HepG2 (cell line): ENCODE results near the gene FURIN. TPM values are rescaled to one million over a fixed set of nuclear protein-coding genes. Genes with fewer than 3 reads are reported as not detected.

Source experiments
- ATF2 ChIP-seq: sonication (generic); formaldehyde crosslinking; IDR thresholded peaks from 2 replicates; pipeline ENCODE4 v1.4.0; 2020; ENCODE audit warnings: missing genetic modification reagents
- CERS6 ChIP-seq: sonication (generic); formaldehyde crosslinking; IDR thresholded peaks from 2 replicates; pipeline ENCODE4 v1.5.0; 2020; ENCODE audit warnings: missing genetic modification reagents
- DR1 ChIP-seq: sonication (generic); formaldehyde crosslinking; IDR thresholded peaks from 2 replicates; pipeline ENCODE4 v1.8.0; 2021; ENCODE audit warnings: mild to moderate bottlenecking, missing genetic modification reagents, inconsistent platforms
- THYN1 ChIP-seq: sonication (generic); formaldehyde crosslinking; IDR thresholded peaks from 2 replicates; pipeline ENCODE4 v1.8.1; 2023; ENCODE audit warnings: low read depth, mild to moderate bottlenecking, moderate library complexity, missing genetic modification reagents, borderline replicate concordance
- ZBTB39 ChIP-seq: sonication (generic); formaldehyde crosslinking; IDR thresholded peaks from 2 replicates; pipeline ENCODE4 v1.5.0; 2020; ENCODE audit warnings: missing genetic modification reagents
- ZNF160 ChIP-seq: sonication (generic); formaldehyde crosslinking; IDR thresholded peaks from 2 replicates; pipeline ENCODE4 v1.8.0; 2022; ENCODE audit warnings: mild to moderate bottlenecking, inconsistent platforms, missing genetic modification reagents
- ZNF207 ChIP-seq: fragments of 450-650 bp; IDR thresholded peaks from 2 replicates; pipeline ENCODE4 v1.6.1; 2016; ENCODE audit warnings: antibody characterized with exemption, borderline replicate concordance
- ZNF318 ChIP-seq: sonication (generic); formaldehyde crosslinking; IDR thresholded peaks from 2 replicates; pipeline ENCODE4 v1.4.0; 2020; ENCODE audit warnings: mild to moderate bottlenecking, missing genetic modification reagents
- ZNF674 ChIP-seq: sonication (generic); formaldehyde crosslinking; IDR thresholded peaks from 2 replicates; pipeline ENCODE4 v1.5.0; 2020; ENCODE audit warnings: low read depth, mild to moderate bottlenecking, missing genetic modification reagents
- ZNF704 ChIP-seq: sonication (generic); formaldehyde crosslinking; IDR thresholded peaks from 2 replicates; pipeline ENCODE4 v1.8.1; 2023; ENCODE audit warnings: mild to moderate bottlenecking, inconsistent platforms, moderate library complexity, missing genetic modification reagents, borderline replicate concordance
- ZNF709 ChIP-seq: sonication (generic); formaldehyde crosslinking; IDR thresholded peaks from 2 replicates; pipeline ENCODE4 v1.5.0; 2020; ENCODE audit warnings: mild to moderate bottlenecking, missing genetic modification reagents
- ZNF782 ChIP-seq: sonication (generic); formaldehyde crosslinking; IDR thresholded peaks from 2 replicates; pipeline ENCODE4 v1.4.0; 2020; ENCODE audit warnings: missing genetic modification reagents, mild to moderate bottlenecking, borderline replicate concordance
- ZSCAN25 ChIP-seq: sonication (generic); formaldehyde crosslinking; IDR thresholded peaks from 2 replicates; pipeline ENCODE4 v1.8.0; 2022; ENCODE audit warnings: mild to moderate bottlenecking, missing genetic modification reagents
- polyA plus RNA-seq, 8 experiments: library from polyadenylated mRNA; depleted of rRNA in 3 of 8; stranded (reverse) in 7 of 8; unstranded in 1 of 8; fragments of >200 nt; fragmentation: Illumina TruSeq in 4 of 8; extraction: Trizol in 4 of 8; gene quantifications; 2 replicates each; pipeline versions ENCODE4 v1.2.1 to v1.2.3, GENCODE V29; 2011 to 2016; ENCODE audit warnings: low read depth in 4 of 8, missing spikeins in 1 of 8, mixed read lengths in 1 of 8; ENCODE audit not compliant: insufficient read depth in 1 of 8
- total RNA-seq, 5 experiments: library from RNA; depleted of rRNA; stranded (reverse); fragments of >200 nt; fragmentation: Illumina TruSeq; extraction: Trizol; gene quantifications; 2 replicates each; pipeline ENCODE4 v1.2.3, GENCODE V29; 2016; ENCODE audit warnings: low read depth in 1 of 5

Gene FURIN
- total and polyA plus RNA-seq, 2 of the 13 experiments (the other 11 are each of a cell fraction or from before 2014, with no cell fraction given): 15.2 to 17.4 TPM

- TF ChIP-seq CERS6 (CRISPR knock-in tag) (no peak), ZSCAN25 (CRISPR knock-in tag) (no peak; the same call in 1 of the 2 replicates), ZNF318 (CRISPR knock-in tag) (0 out of 2 replicates have a peak, but pooled peaks have one; percentile 23), ZNF207 (no peak), DR1 (CRISPR knock-in tag) (peak; percentile 57; the same call in 1 of the 2 replicates), ZNF782 (CRISPR knock-in tag) (no peak; the same call in 1 of the 2 replicates), ZNF160 (peak; percentile 6; the same call in 1 of the 2 replicates), ZNF709 (CRISPR knock-in tag) (no peak), THYN1 (CRISPR knock-in tag) (no peak), ZNF704 (no peak), ZNF674 (CRISPR knock-in tag) (peak; percentile 36; the same call in 1 of the 2 replicates), ATF2 (CRISPR knock-in tag) (peak; percentile 79; the same call in 1 of the 2 replicates), ZBTB39 (CRISPR knock-in tag) (0 out of 2 replicates have a peak, but pooled peaks have one; percentile 76)
Measured at GRCh38 chr15:90931828-90932659, 63.7 kb downstream of the FURIN start, which contains the start of gene HDDC3 (continued).
